HG03571 (cell line): ENCODE measurements around the gene PDIA5.
"Not testable (repeated sequence)": the region's sequence is repeated elsewhere in the genome, so short reads cannot be mapped to it uniquely, and the experiment has no call there.

Experiments used
- ATAC-seq: cut with Tn5 transposase; IDR thresholded peaks from one replicate; pipeline ENCODE4 v1.9.1; 2021; ENCODE audit not compliant: unreplicated experiment

PDIA5 gene

GRCh38 chr3:123090728-123091531 lies 24.1 kb downstream of the PDIA5 start:
- no peak for ATAC-seq

- ATAC-seq = no peak
Observed at GRCh38 chr3:123092243-123092642, 25.4 kb downstream of the PDIA5 start.

GRCh38 chr3:123093696-123094095 lies 26.9 kb downstream of the PDIA5 start:
- ATAC-seq = no peak

GRCh38 chr3:123094516-123095313 lies 27.9 kb downstream of the PDIA5 start:
- no peak for ATAC-seq

GRCh38 chr3:123096126-123096525 lies 29.3 kb downstream of the PDIA5 start:
- ATAC-seq = no peak

GRCh38 chr3:123096731-123097130 lies 29.9 kb downstream of the PDIA5 start:
- ATAC-seq = no peak

- ATAC-seq = no peak
Observed at GRCh38 chr3:123098426-123099330, 31.9 kb downstream of the PDIA5 start.

- ATAC-seq = no peak
Observed at GRCh38 chr3:123099331-123100192, 32.7 kb downstream of the PDIA5 start.

- ATAC-seq = no peak
Observed at GRCh38 chr3:123100193-123100776, 33.5 kb downstream of the PDIA5 start.

- no peak for ATAC-seq
Observed at GRCh38 chr3:123102249-123102648, 35.4 kb downstream of the PDIA5 start.

- no peak for ATAC-seq
Observed at GRCh38 chr3:123102826-123103225, 36.0 kb downstream of the PDIA5 start.

GRCh38 chr3:123104550-123104949 lies 37.7 kb downstream of the PDIA5 start:
- no peak for ATAC-seq

GRCh38 chr3:123105201-123106189 lies 38.7 kb downstream of the PDIA5 start:
- ATAC-seq = no peak

GRCh38 chr3:123110282-123110975 lies 43.6 kb downstream of the PDIA5 start:
- ATAC-seq = no peak

GRCh38 chr3:123110976-123111615 lies 44.3 kb downstream of the PDIA5 start:
- no peak for ATAC-seq

- no peak for ATAC-seq
Observed at GRCh38 chr3:123111640-123112039, 44.8 kb downstream of the PDIA5 start.

GRCh38 chr3:123112232-123112631 lies 45.4 kb downstream of the PDIA5 start:
- no peak for ATAC-seq

GRCh38 chr3:123112656-123113055 lies 45.8 kb downstream of the PDIA5 start:
- ATAC-seq = not testable (repeated sequence)
